Hematopoietic multipotent progenitor cell (in vitro differentiated cells): Measurements from ENCODE around the gene CRB2. TPM values are rescaled to one million over a fixed set of nuclear protein-coding genes. Genes with fewer than 3 reads are reported as not detected.

Source experiments
- DNase-seq, 3 donors: peaks; one replicate each; pipeline ENCODE4 v3.0.0-alpha.2; 2011 to 2015; ENCODE audit warnings: low read depth in 2 of 3, low spot score in 2 of 3
- total RNA-seq: library from RNA; depleted of rRNA; stranded (reverse); fragments of >200 nt; gene quantifications from one replicate; pipeline ENCODE4 v1.2.3, GENCODE V29; 2012

Gene CRB2
- total RNA-seq, 1 donor, result under 0.01 TPM

DNA sequence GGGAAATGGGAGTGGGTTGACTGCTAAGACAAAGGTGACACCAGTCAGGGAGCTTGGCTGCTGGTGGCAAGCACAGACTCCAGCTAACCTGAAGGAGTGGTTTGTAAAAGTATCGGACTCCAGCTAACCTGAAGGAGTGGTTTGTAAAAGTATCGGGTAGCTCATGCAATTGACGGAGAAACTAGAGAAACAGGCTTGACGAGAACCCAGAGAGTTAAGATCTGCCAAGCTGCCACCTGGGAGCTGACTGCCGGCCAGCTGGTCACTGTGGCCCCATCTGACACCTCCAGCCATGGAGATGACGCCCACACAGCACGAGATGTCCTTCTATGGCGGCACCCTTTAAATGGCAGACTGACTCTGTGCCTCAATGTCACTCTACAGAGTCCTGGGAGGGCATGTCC is 28.3 kb upstream of the CRB2 start:
- no peak for DNase-seq

DNA sequence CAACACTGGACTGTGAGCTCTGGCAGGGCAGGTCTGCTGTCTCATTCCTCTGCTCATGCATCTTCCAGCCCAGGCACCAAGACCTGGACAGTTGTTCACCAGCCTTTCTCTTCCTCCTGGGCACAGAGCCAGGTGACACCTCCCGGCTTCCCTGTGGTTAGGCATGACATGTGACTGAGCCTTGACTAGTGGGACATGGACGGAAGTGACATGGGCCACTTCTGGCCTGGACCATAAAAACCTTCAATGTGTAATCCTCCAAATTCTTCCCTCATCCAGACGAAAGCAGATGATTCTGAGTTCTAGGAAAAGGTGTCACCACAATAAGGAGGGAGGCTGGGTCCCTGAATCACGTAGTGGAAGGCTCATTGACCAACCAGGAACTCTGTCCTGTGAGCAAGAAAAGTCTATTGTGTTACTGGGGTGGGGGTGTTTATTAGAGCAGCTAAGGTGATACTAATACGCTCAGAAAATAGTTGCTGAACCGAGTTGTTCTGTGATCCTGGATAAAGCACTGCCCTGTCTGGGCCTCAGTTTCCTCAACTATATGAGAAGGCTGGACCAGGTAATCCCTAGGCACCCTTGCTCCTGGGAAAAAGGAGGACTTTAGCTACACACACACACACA is 26.6 kb upstream of the CRB2 start:
- DNase-seq, result peak in 2 of 3 donors; percentile 59 to 79

GRCh38 chr9:123331346-123332060 is 24.5 kb upstream of the CRB2 start:
- no peak for DNase-seq

DNA sequence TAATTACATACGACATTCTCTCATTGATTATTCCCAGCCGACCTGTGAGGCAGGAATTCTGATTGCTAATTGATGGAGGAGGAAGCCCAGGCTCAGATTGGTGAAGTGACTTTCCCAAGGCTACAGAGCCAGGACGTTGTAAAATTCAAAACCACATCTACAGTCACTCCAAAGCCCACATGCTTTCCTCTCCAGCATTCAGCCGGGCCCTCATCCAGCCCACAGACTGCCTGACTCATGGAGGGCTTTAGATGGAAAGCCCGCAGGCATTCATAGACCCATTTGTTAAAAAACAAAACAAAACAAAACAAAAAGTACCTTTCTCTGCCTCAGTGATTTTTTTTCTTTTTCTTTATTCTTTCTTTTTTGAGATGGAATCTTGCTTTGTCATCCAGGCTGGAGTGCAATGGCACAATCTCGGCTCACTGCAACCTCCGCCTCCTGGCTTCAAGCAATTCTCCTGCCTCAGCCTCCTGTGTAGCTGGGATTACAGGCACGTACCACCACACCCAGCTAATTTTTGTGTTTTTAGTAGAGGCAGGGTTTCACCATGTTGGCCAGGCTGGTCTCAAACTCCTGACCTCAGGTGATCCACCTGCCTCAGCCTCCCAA is 22.8 kb upstream of the CRB2 start:
- DNase-seq, result peak in 2 of 3 donors; percentile 40 to 60

DNA sequence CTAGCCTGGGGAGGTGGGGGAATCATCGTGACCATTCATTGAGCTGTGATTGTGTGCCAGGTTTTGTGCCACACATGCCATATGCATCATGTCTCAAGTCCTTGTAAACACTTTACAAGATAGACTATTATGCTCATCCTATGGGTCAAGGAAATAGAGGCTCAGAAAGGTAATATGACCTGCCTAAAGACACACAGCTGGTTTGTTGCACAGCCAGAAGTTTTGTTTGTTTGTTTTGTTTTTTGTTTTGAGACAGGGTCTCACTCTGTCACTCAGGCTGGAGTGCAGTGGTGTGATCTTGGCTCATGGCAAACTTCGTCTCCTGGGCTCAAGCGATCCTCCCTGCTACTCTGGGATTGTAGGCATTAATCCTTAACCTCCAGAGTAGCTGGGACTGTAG is 21.4 kb upstream of the CRB2 start:
- DNase-seq, result no peak

- DNase-seq, result no peak
Measured at GRCh38 chr9:123335193-123335985, 20.6 kb upstream of the CRB2 start.

- no peak for DNase-seq
Measured at GRCh38 chr9:123335986-123336329, 20.0 kb upstream of the CRB2 start.

DNA sequence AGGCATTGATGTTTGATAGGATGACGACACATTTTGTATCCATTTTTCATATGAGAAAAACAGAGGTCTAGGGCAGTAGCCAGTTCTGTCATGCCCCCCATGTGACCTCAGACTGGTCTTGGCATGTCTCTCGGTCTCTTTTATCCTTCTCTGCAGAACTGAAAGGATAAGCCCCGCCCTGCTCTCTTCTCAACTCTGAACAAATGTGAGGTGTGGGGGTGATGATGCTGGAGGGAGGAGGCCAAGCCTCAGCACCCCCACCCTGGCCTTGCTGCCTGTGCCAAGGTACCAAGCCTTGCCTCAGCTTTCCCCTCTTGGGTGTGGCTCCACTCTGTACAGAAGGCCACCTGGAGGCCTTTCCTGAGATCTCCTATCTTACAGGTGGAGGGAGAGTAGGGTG is 19.5 kb upstream of the CRB2 start:
- no peak for DNase-seq

DNA sequence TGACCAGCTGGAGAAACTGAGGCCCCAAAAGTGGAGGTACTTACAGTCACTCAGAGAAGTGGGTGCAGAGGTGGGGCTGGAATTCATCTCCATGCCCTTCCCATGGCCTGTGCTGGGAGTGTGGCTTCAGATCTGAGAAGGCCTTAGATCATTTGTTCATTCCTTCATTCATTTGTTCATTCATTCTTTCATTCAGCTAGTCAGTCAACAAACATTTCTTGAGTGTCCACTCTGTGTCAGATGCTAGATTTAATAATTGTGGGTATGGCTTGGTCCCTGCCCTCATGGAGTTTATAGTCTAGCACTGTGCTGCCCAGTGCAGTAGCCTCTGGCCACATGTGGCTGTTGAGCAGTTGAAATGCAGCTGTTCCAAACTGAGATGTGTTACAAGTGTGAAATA is 19.0 kb upstream of the CRB2 start:
- no peak for DNase-seq

DNA sequence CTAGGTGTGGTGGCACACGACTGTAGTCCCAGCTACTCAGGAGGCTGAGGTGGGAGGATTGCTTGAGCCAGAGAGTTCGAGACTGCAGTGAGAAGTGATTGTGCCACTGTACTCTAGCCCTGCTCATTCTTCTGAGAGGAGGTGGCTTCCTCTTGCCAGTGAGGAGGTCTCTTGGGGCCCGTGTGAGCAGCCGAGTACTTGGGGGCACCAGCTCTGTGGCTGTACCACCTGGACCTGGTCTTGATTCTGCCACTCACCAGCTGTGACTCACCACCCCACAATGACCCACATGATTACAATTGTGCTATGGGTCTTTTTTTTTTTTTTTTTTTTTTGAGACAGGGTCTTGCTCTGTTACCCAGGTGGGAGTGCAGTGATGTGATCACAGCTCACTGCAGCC is 18.0 kb upstream of the CRB2 start:
- peak in 2 of 3 donors; percentile 47 to 64 for DNase-seq

GRCh38 chr9:123338710-123339665 is 17.0 kb upstream of the CRB2 start:
- DNase-seq, result peak in 2 of 3 donors; percentile 80 to 83

DNA sequence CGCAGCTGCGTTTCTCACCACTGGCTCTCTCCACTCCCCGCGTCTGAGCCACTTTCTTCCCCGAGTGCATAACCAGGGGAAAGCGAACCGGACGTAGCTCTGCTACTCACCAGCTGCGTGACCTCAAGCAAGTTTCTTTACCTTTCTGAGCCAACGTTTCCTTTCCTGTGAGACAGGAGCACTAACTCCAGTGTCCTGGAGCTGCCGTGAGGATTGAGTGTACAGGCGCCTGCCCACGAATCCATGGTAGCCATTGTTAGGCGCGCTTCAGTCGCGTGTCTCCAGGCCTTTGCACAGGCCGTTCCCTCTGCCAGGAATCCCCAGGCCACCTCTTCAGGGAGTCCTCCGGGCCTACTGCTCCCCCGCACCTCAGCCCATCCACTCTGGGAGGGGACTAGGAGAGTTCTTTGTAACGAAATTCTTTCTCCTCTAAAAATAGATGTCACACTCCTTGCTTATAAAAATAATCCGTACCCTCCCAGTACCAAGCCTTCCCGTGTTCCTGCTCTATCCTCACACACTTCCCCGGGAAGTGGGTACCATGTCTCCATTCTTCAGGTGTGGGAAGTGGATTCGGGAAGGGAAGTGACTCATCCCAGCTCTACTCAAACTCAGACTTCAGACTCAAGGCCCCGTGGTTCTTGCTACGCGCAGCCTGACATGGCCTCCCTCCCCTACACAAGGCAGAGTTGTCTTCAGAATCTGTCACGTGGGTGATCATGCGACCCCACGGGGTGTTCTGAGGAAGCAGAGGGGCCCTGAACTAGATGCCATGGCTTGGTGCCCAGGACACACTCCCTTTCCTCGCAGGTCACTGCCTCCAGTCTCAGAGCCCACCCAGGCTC is 16.1 kb upstream of the CRB2 start:
- peak in 2 of 3 donors; percentile 80 to 85 for DNase-seq

- no peak for DNase-seq
Measured at GRCh38 chr9:123341816-123342215, 14.2 kb upstream of the CRB2 start.

- no peak for DNase-seq
Measured at GRCh38 chr9:123342247-123342646, 13.8 kb upstream of the CRB2 start.

DNA sequence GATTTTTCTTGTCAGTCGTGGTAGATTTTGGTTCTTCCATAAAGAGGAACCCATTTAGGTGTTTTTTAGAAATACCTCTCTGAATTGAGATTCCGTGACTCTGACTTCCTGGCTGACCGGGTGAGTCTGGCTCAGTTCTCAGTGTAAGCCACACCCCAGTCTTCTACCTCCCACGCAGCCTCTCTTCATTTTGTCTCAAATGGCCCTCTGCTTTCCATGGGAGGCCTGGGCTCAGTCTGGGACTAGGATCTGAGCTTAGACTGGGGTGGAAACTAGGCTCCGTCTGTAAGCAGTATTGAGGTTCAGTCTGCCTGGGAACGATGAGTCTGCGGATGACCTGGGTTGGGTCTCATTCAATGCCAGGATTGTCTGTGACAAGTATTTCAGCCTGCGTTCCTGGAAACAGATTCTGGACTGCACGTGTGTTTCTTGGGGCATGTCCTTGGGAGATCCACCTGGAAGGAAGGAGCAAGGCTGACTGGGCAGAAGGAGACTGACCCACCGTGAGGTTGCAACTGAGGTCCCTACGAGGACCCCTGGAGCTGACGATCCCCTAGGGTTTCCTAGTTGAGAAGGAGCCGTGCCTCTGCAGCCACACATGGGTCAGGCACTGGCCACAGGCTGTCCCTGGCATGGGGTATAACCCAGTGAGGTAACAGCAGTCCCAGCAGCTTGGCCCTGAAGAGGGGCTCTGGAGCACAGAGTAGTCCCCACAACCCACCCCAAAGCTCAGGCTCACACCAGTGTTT is 12.4 kb upstream of the CRB2 start:
- peak in 1 of 3 donors; percentile 30 for DNase-seq

DNA sequence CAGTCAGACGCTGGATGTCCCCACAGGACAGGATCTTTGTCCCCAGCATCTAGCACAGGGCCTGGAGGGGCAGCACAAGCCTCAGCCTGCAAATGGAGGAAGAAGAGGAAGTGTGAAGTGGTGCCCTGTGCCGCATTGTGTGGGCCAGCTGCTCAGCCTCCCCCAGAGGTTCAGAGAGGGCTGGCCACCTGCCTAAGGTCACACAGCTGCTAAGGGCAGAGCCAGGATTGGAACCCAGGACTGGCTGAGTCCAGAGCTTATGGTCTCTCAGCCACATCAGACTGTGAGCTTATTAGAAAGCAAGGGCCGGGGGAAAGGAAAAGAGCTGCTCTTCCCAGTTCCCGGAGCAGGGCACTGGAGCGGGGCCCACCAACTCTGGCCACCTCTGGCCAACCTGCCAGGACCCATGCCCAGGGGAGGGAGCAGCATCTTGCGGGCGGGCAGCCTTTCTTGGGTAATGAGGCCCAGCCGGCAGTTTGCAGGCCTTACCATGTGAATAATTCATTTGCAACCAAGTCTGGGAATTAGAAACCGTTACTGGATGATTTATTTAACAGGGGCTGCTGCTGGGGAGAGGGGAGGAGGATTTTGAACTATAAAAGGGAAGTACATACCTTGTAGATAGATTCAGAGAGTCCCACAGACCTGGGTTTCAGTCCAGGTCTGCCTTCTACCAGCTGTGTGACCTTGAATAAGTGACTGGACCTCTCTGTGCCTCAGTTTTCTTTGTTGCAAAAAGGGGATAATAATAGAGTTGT is 11.6 kb upstream of the CRB2 start:
- DNase-seq, result no peak

GRCh38 chr9:123345567-123345955 is 10.4 kb upstream of the CRB2 start:
- DNase-seq, result no peak

- DNase-seq, result no peak
Measured at GRCh38 chr9:123346026-123346425, 10.0 kb upstream of the CRB2 start.
